Skeletal muscle cell (primary cell): ENCODE data around the gene QSOX2.
A peak's percentile ranks its signal among the peaks of the same experiment; 100 is the strongest.
"Not testable (repeated sequence)": the region's sequence is repeated elsewhere in the genome, so short reads cannot be mapped to it uniquely, and the experiment has no call there.

Experiments
- DNase-seq: peaks from one replicate; pipeline ENCODE4 v3.0.0-alpha.2; 2010; ENCODE audit warnings: low read depth
- H3K4me3 ChIP-seq: 2 replicates; pipeline ENCODE4 v1.5.1; 2011; ENCODE audit warnings: low read depth, mild to moderate bottlenecking, control low read depth, low read length, moderate library complexity

The QSOX2 gene

DNA sequence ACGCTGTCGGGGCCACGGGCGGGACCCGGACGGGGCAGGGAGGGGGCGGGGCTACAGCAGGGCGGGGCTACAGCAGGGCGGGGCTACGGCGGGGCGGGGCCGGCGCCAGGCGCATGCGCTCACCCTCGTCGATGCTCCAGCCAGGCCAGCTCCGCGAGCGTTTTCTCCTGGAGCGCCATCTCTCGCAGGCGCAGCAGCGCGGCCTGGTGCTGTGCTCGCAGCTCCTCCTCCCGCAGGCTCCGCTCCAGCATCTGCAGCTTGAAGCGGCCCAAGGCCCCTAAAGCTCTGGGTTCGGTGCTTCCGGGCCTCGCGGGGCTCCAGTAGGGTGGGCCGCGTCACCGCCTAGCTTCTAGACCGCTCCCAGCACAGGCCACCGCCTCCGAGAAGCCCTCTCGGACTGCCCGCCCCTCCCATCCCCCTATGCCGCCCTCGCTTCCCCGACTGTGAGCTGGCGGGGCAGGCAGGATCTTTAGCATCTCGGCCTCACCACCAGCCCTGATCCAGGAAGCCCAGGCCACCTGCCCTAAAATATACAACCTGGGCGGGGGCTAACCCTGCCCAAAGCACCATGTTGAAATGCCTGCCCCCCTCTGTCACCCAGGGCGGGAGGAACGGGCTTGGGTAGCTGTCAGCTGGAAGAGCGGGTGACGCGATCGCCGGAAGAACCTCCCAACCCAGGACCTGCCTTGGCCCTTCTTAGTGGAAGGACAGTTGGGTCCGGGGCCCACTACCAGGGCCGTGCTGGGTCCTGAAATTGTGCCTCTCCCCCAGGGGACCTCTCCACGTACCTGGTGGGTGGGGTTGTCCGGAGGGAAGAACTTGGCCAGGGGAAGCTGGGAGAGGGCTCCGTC is 21.9 kb upstream of the QSOX2 start:
- DNase-seq: no peak
- peak overlapping the region; percentile 53 for H3K4me3 ChIP-seq

DNA sequence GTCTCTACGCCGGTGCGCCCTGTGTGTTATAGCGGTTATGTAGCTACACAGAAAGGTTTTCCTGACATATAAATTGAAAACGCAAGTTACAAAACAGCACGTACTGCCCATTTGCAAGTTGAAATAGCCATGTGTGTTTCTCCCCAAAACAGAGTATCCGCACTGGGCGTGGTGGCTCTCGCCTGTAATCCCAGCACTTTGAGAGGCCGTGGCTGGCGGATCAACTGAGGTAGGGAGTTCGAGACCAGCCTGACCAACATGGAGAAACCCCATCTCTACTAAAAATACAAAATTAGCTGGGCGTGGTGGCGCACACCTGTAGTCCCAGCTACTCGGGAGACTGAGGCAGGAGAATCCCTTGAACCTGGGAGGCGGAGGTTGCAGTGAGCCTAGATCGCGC is 21.0 kb upstream of the QSOX2 start:
- not testable (repeated sequence) for DNase-seq, H3K4me3 ChIP-seq

GRCh38 chr9:136265561-136266355 is 20.1 kb upstream of the QSOX2 start:
- H3K4me3 ChIP-seq: no peak overlapping the region
- no peak for DNase-seq

DNA sequence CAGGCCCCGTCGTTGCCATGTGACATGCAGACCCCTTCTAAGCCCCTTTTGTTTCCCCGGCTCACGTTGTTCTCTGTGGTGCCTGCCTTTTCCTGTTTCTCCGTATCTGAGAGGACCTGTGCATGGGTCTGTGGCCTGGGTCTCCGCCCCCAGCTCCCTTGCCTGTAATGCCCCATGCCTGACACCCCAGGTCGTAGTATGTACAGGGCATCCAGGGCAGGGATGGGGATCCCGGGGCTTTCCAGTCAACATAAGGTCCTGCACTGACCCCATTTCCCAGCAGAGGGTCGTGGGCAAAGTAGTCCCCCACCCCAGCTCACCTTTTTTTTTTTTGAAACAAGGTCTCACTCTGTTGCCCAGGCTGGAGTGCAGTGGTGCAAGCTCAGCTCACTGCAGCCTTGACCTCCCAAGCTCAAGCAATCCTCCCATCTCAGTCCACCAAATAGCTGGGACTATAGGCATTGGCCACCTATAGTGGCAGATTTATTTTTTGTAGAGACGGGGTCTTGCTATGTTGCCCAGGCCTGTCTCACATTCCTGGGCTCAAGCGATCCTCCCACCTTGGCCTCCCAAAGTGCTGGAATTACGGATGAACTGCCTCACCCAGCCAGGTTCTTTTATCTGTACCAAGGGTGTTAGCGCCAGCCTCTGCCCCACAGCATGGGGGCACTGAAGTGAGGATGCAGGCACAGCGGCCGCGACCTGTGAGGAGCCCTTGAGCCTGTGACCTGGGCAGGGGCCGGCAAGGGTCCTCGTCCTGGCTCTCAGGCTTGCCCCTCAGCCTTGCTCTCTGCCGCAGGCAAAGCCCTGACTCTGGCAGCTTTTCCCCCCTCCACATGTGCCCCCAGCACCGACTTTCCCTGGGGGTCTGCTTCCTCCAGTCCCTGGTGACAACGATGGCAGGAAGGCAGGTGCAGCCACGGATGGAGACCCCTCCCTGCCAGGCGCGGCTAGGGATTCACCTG is 19.1 kb upstream of the QSOX2 start:
- H3K4me3 ChIP-seq: no peak overlapping the region
- DNase-seq: no peak

DNA sequence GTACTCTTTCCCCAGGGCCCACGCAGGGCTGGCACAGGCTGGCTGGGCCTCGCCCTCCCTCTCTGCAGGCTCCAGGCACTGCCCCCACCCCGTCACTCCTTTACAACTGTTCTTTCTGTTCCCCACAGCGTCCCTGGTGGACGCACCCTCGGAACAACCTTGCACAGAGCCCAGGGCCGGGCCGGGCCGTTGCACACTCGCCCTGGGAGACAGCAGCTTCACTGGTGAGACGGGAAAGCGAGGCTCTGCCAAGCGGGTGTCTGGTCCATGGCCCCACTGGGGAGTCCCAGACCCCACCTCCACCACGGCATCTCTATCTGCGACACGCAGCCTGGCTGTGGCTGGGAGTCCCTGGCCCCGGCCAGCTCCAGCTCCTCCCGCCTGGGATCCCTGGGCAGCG is 18.4 kb upstream of the QSOX2 start:
- DNase-seq: no peak
- H3K4me3 ChIP-seq: no peak overlapping the region

DNA sequence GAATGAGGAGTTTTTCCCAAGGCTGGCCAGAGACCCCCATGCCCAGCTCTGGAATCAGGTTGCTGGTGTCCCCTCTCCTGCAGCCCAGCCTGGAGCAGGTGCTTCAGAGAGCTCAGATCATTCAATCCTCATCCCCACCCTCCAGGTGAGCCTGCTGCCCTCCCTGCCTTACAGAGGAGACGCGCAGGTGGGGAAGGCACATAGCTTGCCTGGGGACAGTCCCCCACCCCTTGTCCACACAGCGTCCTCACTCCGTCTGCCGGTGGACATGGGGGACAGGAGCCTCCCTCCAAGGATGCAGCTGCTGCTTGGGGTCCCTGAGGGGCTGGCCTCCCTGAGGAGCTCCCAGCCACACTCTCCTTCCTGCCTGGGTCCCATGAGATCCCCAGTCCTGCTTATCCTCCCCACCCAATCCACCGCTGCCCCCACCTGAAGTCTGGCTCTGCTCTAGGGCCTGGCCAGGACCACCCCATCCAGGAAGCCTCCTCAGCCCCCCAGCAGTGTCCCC is 17.1 kb upstream of the QSOX2 start:
- DNase-seq: no peak

GRCh38 chr9:136261686-136262430 is 16.2 kb upstream of the QSOX2 start:
- DNase-seq: no peak
- no peak overlapping the region for H3K4me3 ChIP-seq

More for the DNA sequence above, 17.1 kb upstream of the QSOX2 start:
- no peak overlapping the region for H3K4me3 ChIP-seq

DNA sequence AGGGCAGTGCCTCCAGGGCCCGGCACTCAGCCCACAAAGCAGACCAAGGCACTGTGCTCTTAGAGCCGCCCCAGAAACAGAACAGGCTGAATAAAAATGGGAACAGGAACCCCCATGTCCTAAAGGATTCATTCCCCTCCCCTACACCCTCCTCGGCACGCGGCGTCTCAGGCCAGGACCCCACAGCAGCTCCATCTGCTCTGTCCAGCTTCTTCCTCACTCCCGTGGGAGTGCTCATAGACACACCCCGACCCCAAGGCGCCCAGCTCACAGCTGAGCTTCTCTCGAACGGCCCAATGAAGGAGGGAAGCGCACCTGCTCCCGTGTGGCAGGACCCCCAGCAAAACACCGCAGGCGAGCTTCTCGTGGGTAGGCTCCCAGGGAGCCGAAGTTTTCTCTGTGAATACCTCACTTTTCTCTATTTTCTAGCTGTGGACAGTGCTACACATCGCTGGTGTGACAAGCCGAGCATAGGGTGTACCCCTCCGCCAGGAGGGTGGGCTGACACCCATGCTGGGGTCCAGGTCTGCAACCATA is 15.4 kb upstream of the QSOX2 start:
- no peak for DNase-seq
- H3K4me3 ChIP-seq: no peak overlapping the region

GRCh38 chr9:136260521-136260920 is 14.9 kb upstream of the QSOX2 start:
- no peak overlapping the region for H3K4me3 ChIP-seq

GRCh38 chr9:136259836-136260235 is 14.2 kb upstream of the QSOX2 start:
- DNase-seq: no peak
- H3K4me3 ChIP-seq: no peak overlapping the region

More at GRCh38 chr9:136260521-136260920, 14.9 kb upstream of the QSOX2 start:
- DNase-seq: no peak

- no peak for DNase-seq
- H3K4me3 ChIP-seq: no peak overlapping the region
Observed at GRCh38 chr9:136259517-136259813, 13.9 kb upstream of the QSOX2 start.

GRCh38 chr9:136258786-136259516 is 13.3 kb upstream of the QSOX2 start:
- DNase-seq: no peak
- no peak overlapping the region for H3K4me3 ChIP-seq

DNA sequence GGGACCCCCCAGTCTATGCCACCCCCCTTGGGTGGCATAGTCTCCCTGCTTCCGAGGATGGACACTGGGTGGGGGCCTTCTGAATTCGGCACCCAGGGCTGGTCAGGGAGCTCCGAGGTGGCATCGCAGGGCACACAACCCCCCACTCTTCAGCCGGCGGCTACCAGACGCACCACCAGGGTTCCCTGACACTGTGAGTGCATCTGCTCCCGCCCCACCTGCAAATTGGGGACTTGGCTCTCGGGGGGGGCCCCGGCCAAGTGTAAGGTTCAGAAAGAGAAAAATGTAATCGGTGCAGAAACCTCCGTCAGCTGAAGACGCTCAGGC is 12.7 kb upstream of the QSOX2 start:
- DNase-seq: no peak
- H3K4me3 ChIP-seq: no peak overlapping the region

DNA sequence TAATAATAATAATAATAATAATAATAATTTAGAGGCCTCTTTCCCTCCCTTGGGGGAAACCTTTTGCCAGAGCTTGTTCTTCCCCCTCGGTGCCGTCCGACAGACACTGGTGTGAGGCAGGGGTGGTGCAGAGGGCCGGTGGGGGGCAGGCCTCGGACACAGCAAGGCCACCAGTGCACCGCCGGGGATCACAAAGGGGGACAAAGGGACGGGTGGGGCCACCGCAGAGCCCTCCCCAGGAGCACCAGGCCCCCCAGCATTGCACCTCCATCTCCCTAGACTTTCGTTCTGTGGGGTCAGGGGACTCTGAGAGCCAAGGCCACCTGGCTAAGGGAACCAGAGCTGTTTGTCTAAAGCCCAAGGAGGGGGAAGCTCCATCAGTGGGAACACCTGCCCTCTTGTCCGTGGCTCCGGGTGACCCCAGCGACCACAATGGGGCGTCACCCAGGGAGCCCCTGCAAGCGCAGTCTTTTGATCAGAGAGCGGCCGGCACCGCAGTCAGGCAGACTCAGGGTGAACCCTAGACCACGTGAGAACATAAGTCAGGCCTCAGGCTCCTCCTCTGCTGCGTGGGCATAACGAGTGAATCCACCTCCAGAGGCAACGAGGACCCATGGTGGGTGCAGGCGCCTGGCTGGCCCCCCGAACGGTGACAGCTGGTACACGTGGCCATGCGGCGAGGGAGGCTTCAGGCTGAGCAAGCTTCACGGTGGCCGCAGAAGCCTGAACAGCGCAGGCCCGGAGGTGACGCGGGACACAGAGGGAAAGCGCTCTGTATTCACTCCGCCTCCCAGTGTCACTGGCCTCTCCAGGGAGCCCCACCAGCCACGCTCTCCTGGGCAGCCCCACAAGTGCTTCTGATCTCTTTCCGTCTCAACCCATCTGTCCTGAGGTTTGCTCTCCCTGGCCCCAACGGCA is 12.0 kb upstream of the QSOX2 start:
- no peak for DNase-seq
- no peak overlapping the region for H3K4me3 ChIP-seq

DNA sequence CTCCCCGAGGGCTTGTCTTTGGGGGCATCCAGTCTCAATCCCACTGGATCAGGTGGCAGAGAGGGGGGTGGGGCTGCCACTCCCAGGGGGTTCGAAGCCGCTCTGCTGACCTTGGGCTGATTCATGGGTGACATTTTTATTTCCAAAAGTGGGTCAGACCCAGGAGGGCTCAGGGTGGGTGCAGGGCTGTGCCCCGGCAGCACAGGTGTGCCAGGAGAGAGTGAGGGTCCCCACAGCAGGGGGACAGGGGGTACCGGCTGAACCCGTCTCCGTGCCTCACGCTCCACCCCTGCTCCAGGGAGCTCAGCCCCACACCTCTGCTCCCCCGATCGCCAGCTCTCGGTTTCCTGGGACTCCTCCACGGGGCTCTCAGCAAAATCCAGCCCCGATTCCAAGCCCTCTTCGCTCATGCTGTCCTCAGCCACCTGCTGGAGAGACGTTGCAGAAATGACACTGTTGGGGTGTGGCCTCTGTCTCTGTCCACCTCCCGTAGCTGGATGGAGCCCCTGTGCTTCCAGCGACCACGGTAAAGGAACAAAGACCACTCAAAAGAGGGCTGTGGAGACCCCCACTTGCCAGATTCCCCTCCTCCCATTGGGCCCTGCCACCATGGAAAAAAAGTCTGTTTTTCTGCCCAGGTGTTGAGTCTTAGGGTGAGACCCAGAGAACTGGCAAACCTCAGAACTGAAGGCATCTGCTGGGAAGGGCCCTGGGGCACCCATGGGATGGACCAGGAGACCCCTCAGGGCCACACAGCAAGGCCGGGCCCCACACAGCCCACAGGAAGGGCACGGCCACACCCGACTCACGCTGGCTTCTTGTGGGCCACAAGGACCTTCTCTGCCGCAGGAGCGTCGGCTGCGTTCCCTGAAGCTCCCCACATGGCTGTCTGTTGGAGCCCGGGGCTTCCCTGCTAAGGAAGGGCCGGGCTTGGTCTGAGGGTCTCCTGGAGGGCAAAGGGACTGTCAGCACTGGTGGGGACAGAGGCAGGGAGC is 10.6 kb upstream of the QSOX2 start:
- no peak overlapping the region for H3K4me3 ChIP-seq
- DNase-seq: no peak

DNA sequence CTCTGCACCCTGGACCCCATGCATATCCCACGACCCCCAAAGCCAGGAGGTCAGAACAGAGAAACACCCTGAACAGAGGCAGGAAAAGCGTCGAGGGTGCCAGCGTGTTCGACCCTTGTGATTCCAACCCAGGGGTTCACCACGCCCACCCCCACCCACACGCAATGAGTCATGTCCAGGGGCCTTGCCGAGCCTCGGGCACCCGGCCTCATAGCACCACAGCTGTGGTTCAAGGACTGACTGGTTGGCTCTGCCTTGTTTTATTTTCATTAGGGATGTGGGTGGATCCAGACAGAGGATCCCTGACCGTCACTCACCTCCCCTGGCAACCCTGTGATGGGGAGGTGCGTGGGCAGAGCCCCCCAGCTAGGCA is 9.5 kb upstream of the QSOX2 start:
- no peak for DNase-seq
- H3K4me3 ChIP-seq: no peak overlapping the region
